ENCODE measurements around the gene FOXC2. TPM values are rescaled to one million over a fixed set of nuclear protein-coding genes. Genes with fewer than 3 reads are reported as not detected.

The FOXC2 gene
- total RNA-seq, 4 donors from 2014 or later: 9.3 to 18.2 (median 14.1) TPM

- no peaks in the 10 kb centered on the region for H3K9me3 ChIP-seq
- peaks cover 0 to 60% (median 13%) of the 10 kb centered on the region in 4 donors for H3K4me1 ChIP-seq
- peaks cover 0 to 59% of the 10 kb centered on the region in 2 donors for H3K27me3 ChIP-seq
- TF ChIP-seq CTCF (IDR thresholded peaks at IDR 0.05): no peak
- no peak for TF ChIP-seq EP300 (IDR thresholded peaks at IDR 0.05)
- no peak for TF ChIP-seq POLR2A (IDR thresholded peaks at IDR 0.05)
- WGBS, 2 donors: 41 to 43% methylated on average over 15 to 18 of the region's 19 CpGs
- no peak for DNase-seq (ENCODE audit: low spot score in 2 of 2)
- H3K36me3 ChIP-seq: no peaks in the 10 kb centered on the region
- peak overlapping the region; percentile 32 to 92 (median 77) for H3K27ac ChIP-seq
- peak overlapping the region in 2 of 4 donors; percentile 26 to 46 for H3K4me3 ChIP-seq
These were observed 13.6 kb downstream of the FOXC2 start for GRCh38 chr16:86580063-86580790.

DNA sequence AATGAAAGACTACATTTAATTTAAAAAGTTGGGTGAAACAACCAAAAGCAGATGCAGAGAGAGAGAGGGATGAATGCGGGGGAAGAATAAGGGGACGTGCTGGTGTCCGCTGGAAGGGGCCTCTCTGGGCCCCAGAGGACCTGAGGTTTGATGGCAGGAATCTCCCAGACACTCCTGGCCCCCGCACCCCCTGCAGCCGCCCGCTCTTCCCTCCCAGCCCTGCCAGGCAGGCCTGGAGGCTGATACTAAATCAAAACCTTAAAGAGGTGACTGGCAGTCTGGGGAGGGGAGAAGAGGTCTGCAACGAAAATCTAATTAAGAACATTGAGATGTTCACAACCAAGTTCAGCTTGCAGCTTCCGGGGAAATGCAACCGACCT lies 14.2 kb downstream of the FOXC2 start:
- H3K27ac ChIP-seq: peak overlapping the region; percentile 23 to 92 (median 56)
- H3K27me3 ChIP-seq: peaks cover 0 to 53% of the 10 kb centered on the region in 2 donors
- peaks cover 0 to 60% (median 8%) of the 10 kb centered on the region in 4 donors for H3K4me1 ChIP-seq
- H3K4me3 ChIP-seq: peak overlapping the region in 1 of 4 donors; percentile 46
- TF ChIP-seq EP300 (IDR thresholded peaks at IDR 0.05) (no peak), CTCF (IDR thresholded peaks at IDR 0.05) (no peak), POLR2A (IDR thresholded peaks at IDR 0.05) (no peak)
- no peaks in the 10 kb centered on the region for H3K9me3 ChIP-seq
- no peak for DNase-seq (ENCODE audit: low spot score in 2 of 2)
- WGBS, 2 donors: 49 to 72% methylated on average over 9 of the region's 9 CpGs
- no peaks in the 10 kb centered on the region for H3K36me3 ChIP-seq

- H3K4me3 ChIP-seq: no peak overlapping the region
- H3K9me3 ChIP-seq: no peaks in the 10 kb centered on the region
- no peaks in the 10 kb centered on the region for H3K36me3 ChIP-seq
- H3K27me3 ChIP-seq: peaks cover 0 to 46% of the 10 kb centered on the region in 2 donors
- no peak for DNase-seq (ENCODE audit: low spot score in 2 of 2)
- peak overlapping the region in 2 of 4 donors; percentile 86 to 92 for H3K27ac ChIP-seq
- no peak for TF ChIP-seq POLR2A (IDR thresholded peaks at IDR 0.05)
- no peak for TF ChIP-seq EP300 (IDR thresholded peaks at IDR 0.05)
- TF ChIP-seq CTCF (IDR thresholded peaks at IDR 0.05): no peak
- peaks cover 0 to 60% (median 4%) of the 10 kb centered on the region in 4 donors for H3K4me1 ChIP-seq
- WGBS, 2 donors: 43 to 59% methylated on average over 4 of the region's 4 CpGs
These were observed 14.8 kb downstream of the FOXC2 start for GRCh38 chr16:86581458-86581857.

- DNase-seq (ENCODE audit: low spot score in 2 of 2): no peak
These were observed 17.5 kb downstream of the FOXC2 start for GRCh38 chr16:86584071-86584685.

DNA sequence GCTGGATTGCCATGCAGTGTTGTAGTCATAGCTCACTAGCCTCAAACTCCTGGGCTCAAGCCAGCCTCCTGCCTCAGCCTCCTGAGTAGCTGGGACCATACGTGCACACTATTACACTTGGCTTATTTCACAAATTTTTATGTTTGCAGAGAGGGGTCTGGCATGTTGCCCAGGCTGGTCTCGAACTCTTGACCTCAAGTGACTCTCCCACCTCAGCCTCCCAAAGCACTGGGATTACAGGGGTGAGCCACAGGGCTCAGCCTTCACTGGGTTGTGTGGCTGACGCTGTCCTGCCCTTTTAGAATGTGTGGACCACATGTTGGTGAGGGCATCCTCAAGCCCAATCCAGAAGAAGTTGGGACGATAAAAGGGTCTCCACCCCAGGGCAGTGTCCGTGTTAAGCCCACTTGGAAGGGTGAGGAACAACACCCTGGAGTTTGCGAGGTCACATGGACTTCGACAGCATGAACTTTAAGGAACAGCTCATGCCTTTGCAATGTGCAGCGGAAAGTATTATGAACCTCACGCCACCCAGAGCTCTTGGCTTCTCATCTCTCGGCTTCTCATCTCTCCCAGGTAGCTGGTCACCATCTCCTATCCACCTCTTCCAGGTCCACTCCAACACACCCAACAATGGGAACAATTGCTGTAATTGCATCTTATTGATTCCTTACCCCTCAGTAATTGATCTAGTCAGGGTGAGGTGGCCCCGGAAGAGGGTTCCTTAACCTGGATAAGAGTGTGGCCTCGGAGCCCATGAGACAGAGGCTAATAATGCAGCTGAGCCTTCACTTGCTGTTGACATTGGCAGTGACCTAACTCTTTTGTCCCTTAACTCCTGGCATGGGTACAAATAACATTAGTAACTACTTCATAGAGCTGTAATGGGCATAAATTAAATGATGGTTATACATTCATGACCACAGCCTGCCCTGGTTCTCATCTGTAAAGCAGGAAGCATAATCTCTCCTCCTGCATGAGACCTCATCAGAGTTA lies 18.4 kb downstream of the FOXC2 start:
- Histone ChIP-seq H3K27me3 (peaks cover 0 to 13% of the 10 kb centered on the region in 2 donors), H3K9me3 (no peaks in the 10 kb centered on the region), H3K4me1 (peaks cover 0 to 31% (median 0%) of the 10 kb centered on the region in 4 donors), H3K4me3 (no peak overlapping the region), H3K36me3 (no peaks in the 10 kb centered on the region), H3K27ac (peak overlapping the region in 3 of 4 donors; percentile 32 to 81 (median 77))
- no peak for TF ChIP-seq POLR2A (IDR thresholded peaks at IDR 0.05)
- TF ChIP-seq EP300 (IDR thresholded peaks at IDR 0.05): no peak
- no peak for TF ChIP-seq CTCF (IDR thresholded peaks at IDR 0.05)
- DNase-seq (ENCODE audit: low spot score in 2 of 2): no peak
- 63 to 64% methylated on average over 12 of the region's 12 CpGs for WGBS, 2 donors

More at GRCh38 chr16:86584071-86584685, 17.5 kb downstream of the FOXC2 start:
- H3K36me3 ChIP-seq: no peaks in the 10 kb centered on the region
- TF ChIP-seq POLR2A (IDR thresholded peaks at IDR 0.05): no peak
- H3K4me1 ChIP-seq: peaks cover 0 to 38% (median 0%) of the 10 kb centered on the region in 4 donors
- WGBS, 2 donors: 78 to 87% methylated on average over 5 to 6 of the region's 6 CpGs
- no peak overlapping the region for H3K27ac ChIP-seq
- H3K9me3 ChIP-seq: no peaks in the 10 kb centered on the region
- H3K27me3 ChIP-seq: peaks cover 0 to 21% of the 10 kb centered on the region in 2 donors
- H3K4me3 ChIP-seq: no peak overlapping the region
